Gastroesophageal sphincter (tissue), 4 donors: ENCODE data around the gene GDF7. TPM values are rescaled to one million over a fixed set of nuclear protein-coding genes. Genes with fewer than 3 reads are reported as not detected.

Experiments used
- ATAC-seq: fragments of 150-250 bp; one replicate; pipeline ENCODE4 v1.9.1; 2016; ENCODE audit warnings: mild to moderate bottlenecking, moderate library complexity
- H3K27ac ChIP-seq, 4 donors: fragments of 200-600 bp; sonication (generic) in 3 of 4; 1 replicate in 3 of 4; 2 replicates in 1 of 4; pipeline ENCODE4 v1.5.1; 2016 to 2019
- H3K27me3 ChIP-seq: fragments of 200-600 bp; sonication (generic); one replicate; pipeline ENCODE4 v1.5.1; 2019
- H3K36me3 ChIP-seq, 2 donors: fragments of 200-600 bp; sonication (generic); one replicate each; pipeline ENCODE4 v1.5.1; 2019; ENCODE audit warnings: control low read depth in 1 of 2
- H3K4me1 ChIP-seq, 3 donors: fragments of 200-600 bp; sonication (generic); 1 replicate in 2 of 3; 2 replicates in 1 of 3; pipeline ENCODE4 v1.5.1; 2016 to 2019; ENCODE audit warnings: control low read depth in 2 of 3
- H3K4me3 ChIP-seq, 2 donors: fragments of 200-600 bp; sonication (generic); one replicate each; pipeline ENCODE4 v1.5.1; 2019; ENCODE audit warnings: mild to moderate bottlenecking in 1 of 2, moderate library complexity in 1 of 2
- H3K9me3 ChIP-seq, 3 donors: fragments of 200-600 bp; sonication (generic); one replicate each; pipeline ENCODE4 v1.5.1; 2017 to 2019; ENCODE audit warnings: control low read depth in 2 of 3
- EP300 ChIP-seq: sonication (generic); formaldehyde crosslinking; IDR thresholded peaks from one replicate; pipeline ENCODE4 v1.6.1; 2017; ENCODE audit warnings: antibody characterized with exemption, mild to moderate bottlenecking
- POLR2A ChIP-seq, 2 donors: fragments of 450-650 bp; IDR thresholded peaks; one replicate each; pipeline ENCODE4 v1.6.1; 2017; ENCODE audit warnings: antibody characterized with exemption in 2 of 2, mild to moderate bottlenecking in 2 of 2, moderate library complexity in 1 of 2
- POLR2AphosphoS5 ChIP-seq: sonication (generic); formaldehyde crosslinking; IDR thresholded peaks from one replicate; pipeline ENCODE4 v1.6.1; 2017; ENCODE audit warnings: antibody characterized with exemption
- WGBS, 2 donors: methylation state at CpG; one replicate each; pipeline ENCODE4 v1.1.5; 2018; ENCODE audit warnings: low coverage in 1 of 2; 5-methylcytosine and 5-hydroxymethylcytosine counted together
- total RNA-seq, 4 donors: library from RNA; depleted of rRNA; stranded (reverse); fragments of >200 nt; gene quantifications; one replicate each; pipeline ENCODE4 v1.1.0, GENCODE V29; 2016
- TF ChIP-seq, protein P1 (sequence below), 4 experiments: fragments of 200-600 bp in 2 of 4; fragments of 450-650 bp in 2 of 4; sonication (generic) in 1 of 4; IDR thresholded peaks; one replicate each; pipeline ENCODE4 v1.5.1; 2017 to 2019; ENCODE audit warnings: antibody characterized with exemption in 4 of 4, mild to moderate bottlenecking in 2 of 4, moderate library complexity in 2 of 4

GDF7 gene
- total RNA-seq, 4 donors from 2014 or later, result 1.2 to 19.9 (median 15.3) TPM

DNA sequence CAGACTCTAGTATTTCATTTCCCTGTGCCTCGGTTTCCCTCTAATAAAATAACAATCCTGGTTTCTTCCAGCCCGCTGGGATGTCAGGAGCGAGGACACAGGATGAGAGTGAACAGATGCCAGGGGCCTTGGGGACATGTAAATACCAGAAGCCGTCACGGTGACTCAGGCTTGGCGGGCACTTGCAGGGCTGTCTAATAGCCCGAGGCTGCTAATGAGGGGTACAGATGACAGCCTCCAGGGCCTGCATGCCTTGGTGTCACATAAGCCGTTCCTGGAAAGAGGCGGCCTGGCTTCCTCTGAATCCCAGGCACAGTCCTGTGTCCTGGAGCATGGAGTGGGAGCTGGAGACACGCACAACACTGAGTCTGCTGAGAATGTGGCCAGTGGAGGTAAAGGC, 44.2 kb upstream of the GDF7 start:
- Histone ChIP-seq H3K27me3 (no peaks in the 10 kb centered on the region), H3K4me3 (no peak overlapping the region), H3K9me3 (no peaks in the 10 kb centered on the region), H3K36me3 (peaks cover 0 to 57% of the 10 kb centered on the region in 2 donors), H3K4me1 (peaks cover 8 to 94% (median 42%) of the 10 kb centered on the region in 3 donors), H3K27ac (peak overlapping the region in 3 of 4 donors; percentile 98 to 99 (median 99))
- TF ChIP-seq EP300 (no peak), POLR2A (IDR thresholded peaks at IDR 0.05) (no peak), POLR2AphosphoS5 (peak; percentile 18)
- TF ChIP-seq, protein P1, sequence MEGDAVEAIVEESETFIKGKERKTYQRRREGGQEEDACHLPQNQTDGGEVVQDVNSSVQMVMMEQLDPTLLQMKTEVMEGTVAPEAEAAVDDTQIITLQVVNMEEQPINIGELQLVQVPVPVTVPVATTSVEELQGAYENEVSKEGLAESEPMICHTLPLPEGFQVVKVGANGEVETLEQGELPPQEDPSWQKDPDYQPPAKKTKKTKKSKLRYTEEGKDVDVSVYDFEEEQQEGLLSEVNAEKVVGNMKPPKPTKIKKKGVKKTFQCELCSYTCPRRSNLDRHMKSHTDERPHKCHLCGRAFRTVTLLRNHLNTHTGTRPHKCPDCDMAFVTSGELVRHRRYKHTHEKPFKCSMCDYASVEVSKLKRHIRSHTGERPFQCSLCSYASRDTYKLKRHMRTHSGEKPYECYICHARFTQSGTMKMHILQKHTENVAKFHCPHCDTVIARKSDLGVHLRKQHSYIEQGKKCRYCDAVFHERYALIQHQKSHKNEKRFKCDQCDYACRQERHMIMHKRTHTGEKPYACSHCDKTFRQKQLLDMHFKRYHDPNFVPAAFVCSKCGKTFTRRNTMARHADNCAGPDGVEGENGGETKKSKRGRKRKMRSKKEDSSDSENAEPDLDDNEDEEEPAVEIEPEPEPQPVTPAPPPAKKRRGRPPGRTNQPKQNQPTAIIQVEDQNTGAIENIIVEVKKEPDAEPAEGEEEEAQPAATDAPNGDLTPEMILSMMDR (IDR thresholded peaks at IDR 0.05), result no peak
- 60% methylated on average over 1 of the region's 10 CpGs; no CpG with 5 or more reads in 1 of the 2 donors for WGBS, 2 donors
- ATAC-seq, result no peak

DNA sequence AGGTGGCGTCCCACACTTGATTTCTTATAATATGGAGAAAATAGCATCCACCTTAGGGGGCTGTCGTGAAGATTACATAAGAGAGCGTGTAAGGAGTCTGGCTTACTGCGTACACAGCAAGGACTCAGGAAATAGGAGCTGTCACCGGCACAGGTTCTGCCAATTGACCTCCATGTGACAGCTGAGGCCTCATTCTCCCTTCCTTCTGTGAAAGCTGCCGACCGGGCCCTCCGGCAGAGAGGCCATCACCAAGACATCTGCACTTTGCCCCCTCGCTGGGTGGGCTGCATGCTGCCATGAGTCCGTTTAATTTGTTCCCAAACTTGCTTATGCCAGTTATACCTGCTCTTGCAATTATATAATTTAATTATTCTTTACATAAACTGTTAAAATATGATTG, 43.7 kb upstream of the GDF7 start:
- Histone ChIP-seq H3K27me3 (no peaks in the 10 kb centered on the region), H3K4me1 (peaks cover 8 to 94% (median 40%) of the 10 kb centered on the region in 3 donors), H3K27ac (peak overlapping the region in 3 of 4 donors; percentile 98 to 99 (median 99)), H3K36me3 (peaks cover 0 to 57% of the 10 kb centered on the region in 2 donors), H3K4me3 (no peak overlapping the region), H3K9me3 (no peaks in the 10 kb centered on the region)
- ATAC-seq, result no peak
- 72% methylated on average over 8 of the region's 10 CpGs; no CpG with 5 or more reads in 1 of the 2 donors for WGBS, 2 donors
- no peak for TF ChIP-seq POLR2AphosphoS5
- TF ChIP-seq, protein P1 (IDR thresholded peaks at IDR 0.05), result no peak
- TF ChIP-seq EP300, result no peak
- TF ChIP-seq POLR2A (IDR thresholded peaks at IDR 0.05), result no peak

DNA sequence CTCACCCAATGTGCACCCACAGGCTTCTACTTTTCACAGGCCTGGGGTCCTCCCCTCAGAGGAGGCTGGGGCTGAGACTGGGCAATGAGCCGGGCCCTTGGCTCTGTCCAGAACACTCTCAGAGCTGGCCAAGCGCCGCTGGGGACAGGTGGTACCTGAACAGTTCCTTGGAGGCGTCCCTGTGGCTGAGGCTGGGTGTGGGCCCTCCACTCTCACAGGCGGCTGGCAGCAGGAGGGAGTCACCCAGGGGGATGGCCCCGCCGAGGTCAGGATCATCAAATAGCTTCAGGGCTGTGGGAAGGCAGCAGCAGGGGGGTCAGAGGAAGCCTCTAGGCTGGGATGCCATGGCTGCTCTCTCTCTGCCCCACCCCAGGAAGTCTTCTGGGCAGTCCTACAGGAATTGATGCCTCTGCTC, 43.2 kb upstream of the GDF7 start:
- TF ChIP-seq EP300, result no peak
- TF ChIP-seq POLR2AphosphoS5, result no peak
- TF ChIP-seq, protein P1 (IDR thresholded peaks at IDR 0.05), result no peak
- no peak for TF ChIP-seq POLR2A (IDR thresholded peaks at IDR 0.05)
- ATAC-seq, result no peak
- H3K4me3 ChIP-seq, result no peak overlapping the region
- H3K4me1 ChIP-seq, result peaks cover 8 to 94% (median 35%) of the 10 kb centered on the region in 3 donors
- peak overlapping the region in 3 of 4 donors; percentile 98 to 99 (median 99) for H3K27ac ChIP-seq
- H3K27me3 ChIP-seq, result no peaks in the 10 kb centered on the region
- peaks cover 0 to 57% of the 10 kb centered on the region in 2 donors for H3K36me3 ChIP-seq
- 90% methylated on average over 2 of the region's 7 CpGs; no CpG with 5 or more reads in 1 of the 2 donors for WGBS, 2 donors
- H3K9me3 ChIP-seq, result no peaks in the 10 kb centered on the region

DNA sequence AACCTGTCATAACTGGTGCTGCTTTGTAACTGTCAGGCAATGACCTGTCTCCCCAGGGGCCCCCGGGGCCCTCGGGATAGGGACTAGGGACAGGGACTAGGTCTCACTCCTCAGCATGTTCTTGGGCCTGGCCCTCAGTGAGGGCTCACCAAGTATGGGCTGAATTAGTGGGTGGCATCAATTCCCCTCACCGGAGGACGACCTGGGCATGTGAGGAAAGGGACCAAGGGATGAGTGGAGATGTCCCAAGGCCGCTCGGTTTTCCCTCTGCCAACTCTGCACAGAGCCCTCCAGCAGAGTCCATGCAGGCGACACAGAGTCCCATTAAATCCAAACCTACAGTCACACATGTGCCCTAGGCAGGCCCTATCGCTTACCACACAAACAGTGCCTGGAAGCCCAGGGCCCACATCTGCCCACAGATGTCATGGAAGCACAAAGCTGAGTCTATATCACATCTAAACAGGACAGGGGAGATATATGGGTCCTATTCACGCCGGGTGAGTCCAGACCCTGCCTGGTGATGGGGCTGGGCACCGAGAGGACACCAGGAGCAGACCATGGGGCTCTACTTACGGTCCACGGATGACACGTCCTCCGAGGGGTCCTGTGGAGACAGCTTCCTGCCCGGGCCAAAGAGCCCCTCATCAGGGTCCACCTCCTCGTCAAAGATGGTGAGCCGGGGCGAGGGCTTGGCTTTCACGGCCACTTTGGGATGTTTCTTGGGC, 42.6 kb upstream of the GDF7 start:
- ATAC-seq, result no peak
- Histone ChIP-seq H3K36me3 (peaks cover 0 to 60% of the 10 kb centered on the region in 2 donors), H3K27ac (peak overlapping the region in 3 of 4 donors; percentile 98 to 99 (median 99)), H3K4me3 (no peak overlapping the region), H3K9me3 (no peaks in the 10 kb centered on the region), H3K4me1 (peaks cover 2 to 94% (median 32%) of the 10 kb centered on the region in 3 donors), H3K27me3 (no peaks in the 10 kb centered on the region)
- TF ChIP-seq EP300 (no peak), POLR2A (IDR thresholded peaks at IDR 0.05) (no peak), POLR2AphosphoS5 (no peak)
- TF ChIP-seq, protein P1 (IDR thresholded peaks at IDR 0.05), result no peak
- no CpG with 5 or more reads among the region's 20 CpGs for whole genome bisulfite sequencing, 2 donors
